ENCODE results near the gene TMEM81. TPM values are rescaled to one million over a fixed set of nuclear protein-coding genes. Genes with fewer than 3 reads are reported as not detected.

Gene TMEM81
- total and polyA plus RNA-seq, 2 of the 8 experiments (the other 6 are each of a cell fraction or from before 2014, with no cell fraction given), result 2.1 to 5.9 TPM

DNA sequence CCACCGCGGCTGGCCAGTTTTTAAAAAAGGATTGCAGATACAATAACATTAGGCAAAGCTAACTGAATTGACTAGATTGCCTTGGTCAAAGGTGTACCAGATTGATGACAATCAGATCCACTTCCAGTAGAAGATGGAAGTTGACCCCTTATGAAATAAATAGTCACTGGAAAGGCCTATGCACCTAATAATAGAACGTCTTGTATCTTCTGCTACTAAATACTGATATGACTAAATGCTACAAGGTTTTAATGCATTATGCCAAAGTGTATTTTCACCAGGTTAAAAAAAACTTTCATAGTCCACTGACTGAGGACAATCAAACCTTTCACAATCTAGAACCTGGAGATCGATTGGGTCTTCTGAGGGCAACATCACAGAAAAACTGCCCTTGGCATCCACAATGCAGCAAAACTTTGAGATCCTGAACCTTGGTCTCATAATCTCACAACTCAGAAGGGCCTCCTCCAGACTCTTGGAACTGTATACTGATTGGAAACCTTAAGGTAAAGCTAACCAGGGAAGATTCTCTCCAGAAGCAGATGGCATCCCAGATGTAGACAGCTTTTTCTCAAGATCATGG lies 45.3 kb upstream of the TMEM81 start (continued):
- TF ChIP-seq, protein P1, sequence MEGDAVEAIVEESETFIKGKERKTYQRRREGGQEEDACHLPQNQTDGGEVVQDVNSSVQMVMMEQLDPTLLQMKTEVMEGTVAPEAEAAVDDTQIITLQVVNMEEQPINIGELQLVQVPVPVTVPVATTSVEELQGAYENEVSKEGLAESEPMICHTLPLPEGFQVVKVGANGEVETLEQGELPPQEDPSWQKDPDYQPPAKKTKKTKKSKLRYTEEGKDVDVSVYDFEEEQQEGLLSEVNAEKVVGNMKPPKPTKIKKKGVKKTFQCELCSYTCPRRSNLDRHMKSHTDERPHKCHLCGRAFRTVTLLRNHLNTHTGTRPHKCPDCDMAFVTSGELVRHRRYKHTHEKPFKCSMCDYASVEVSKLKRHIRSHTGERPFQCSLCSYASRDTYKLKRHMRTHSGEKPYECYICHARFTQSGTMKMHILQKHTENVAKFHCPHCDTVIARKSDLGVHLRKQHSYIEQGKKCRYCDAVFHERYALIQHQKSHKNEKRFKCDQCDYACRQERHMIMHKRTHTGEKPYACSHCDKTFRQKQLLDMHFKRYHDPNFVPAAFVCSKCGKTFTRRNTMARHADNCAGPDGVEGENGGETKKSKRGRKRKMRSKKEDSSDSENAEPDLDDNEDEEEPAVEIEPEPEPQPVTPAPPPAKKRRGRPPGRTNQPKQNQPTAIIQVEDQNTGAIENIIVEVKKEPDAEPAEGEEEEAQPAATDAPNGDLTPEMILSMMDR (IDR thresholded peaks at IDR 0.05; ENCODE audit: control extremely low read depth in 1 of 3, insufficient read depth in 1 of 3, low read depth in 1 of 3, low read length in 3 of 3), result no peak
- TF ChIP-seq EGR1 (IDR thresholded peaks at IDR 0.05; ENCODE audit: borderline replicate concordance, low read depth, low read length) (no peak), SUZ12 (IDR thresholded peaks at IDR 0.05; ENCODE audit: low read length) (no peak), RBBP5 (IDR thresholded peaks at IDR 0.05; ENCODE audit: borderline replicate concordance, low read depth, low read length) (no peak)
